ENCODE data around the gene HAGHL.

Gene HAGHL

DNA sequence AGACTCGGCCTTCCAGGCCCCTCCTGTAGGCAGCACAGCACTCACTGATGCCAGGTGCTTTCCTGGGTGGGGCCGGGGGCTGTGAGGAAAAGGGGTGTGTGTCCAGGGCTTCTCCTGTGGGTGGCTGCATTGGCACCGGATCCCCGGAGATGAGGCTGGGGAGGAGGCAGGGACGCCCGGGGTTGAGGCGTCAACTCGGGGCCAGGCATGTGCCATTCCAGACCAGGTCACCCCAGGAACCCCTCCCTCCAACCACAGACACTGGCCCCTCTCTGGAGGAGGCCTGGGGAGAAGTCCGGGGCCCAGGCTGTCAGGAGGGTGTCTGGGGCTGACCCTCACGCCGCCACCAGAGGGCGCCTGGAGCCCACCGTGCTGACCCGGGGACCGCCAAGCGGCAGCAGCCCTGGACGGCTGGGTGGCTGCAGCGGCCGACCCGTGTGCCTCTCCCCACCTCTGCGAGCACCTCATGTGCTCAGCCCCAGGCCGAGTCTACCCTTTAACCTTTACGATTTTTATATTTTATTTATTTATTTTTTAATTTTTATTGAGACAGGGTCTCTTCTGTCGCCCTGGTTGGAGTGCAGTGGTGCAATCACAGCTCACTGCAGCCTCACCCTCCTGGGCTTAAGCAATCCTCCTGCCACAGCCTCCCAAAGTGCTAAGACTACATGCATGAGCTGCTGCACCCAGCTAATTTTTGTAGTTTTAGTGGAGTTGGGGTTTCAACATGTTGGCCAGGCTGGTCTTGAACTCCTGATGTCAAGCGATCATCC lies 15.2 kb upstream of the HAGHL start:
- TF ChIP-seq, protein P1, sequence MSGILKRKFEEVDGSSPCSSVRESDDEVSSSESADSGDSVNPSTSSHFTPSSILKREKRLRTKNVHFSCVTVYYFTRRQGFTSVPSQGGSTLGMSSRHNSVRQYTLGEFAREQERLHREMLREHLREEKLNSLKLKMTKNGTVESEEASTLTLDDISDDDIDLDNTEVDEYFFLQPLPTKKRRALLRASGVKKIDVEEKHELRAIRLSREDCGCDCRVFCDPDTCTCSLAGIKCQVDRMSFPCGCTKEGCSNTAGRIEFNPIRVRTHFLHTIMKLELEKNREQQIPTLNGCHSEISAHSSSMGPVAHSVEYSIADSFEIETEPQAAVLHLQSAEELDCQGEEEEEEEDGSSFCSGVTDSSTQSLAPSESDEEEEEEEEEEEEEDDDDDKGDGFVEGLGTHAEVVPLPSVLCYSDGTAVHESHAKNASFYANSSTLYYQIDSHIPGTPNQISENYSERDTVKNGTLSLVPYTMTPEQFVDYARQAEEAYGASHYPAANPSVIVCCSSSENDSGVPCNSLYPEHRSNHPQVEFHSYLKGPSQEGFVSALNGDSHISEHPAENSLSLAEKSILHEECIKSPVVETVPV (CRISPR knock-in tag; IDR thresholded peaks at IDR 0.05), result no peak
- TF ChIP-seq OSR1 (CRISPR knock-in tag; IDR thresholded peaks at IDR 0.05), result no peak
- no peak for TF ChIP-seq ESRRG (CRISPR knock-in tag; IDR thresholded peaks at IDR 0.05)
- no peak for TF ChIP-seq ARNTL (CRISPR knock-in tag; IDR thresholded peaks at IDR 0.05; ENCODE audit: borderline replicate concordance, low read depth)
- TF ChIP-seq, protein P2, sequence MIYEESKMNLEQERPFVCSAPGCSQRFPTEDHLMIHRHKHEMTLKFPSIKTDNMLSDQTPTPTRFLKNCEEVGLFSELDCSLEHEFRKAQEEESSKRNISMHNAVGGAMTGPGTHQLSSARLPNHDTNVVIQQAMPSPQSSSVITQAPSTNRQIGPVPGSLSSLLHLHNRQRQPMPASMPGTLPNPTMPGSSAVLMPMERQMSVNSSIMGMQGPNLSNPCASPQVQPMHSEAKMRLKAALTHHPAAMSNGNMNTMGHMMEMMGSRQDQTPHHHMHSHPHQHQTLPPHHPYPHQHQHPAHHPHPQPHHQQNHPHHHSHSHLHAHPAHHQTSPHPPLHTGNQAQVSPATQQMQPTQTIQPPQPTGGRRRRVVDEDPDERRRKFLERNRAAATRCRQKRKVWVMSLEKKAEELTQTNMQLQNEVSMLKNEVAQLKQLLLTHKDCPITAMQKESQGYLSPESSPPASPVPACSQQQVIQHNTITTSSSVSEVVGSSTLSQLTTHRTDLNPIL (CRISPR knock-in tag; IDR thresholded peaks at IDR 0.05; ENCODE audit: low read depth), result no peak
- no peak for TF ChIP-seq ZNF565 (CRISPR knock-in tag; conservative IDR thresholded peaks at IDR 0.05; ENCODE audit: low read depth)
- no peak for TF ChIP-seq ZFP30 (CRISPR knock-in tag; IDR thresholded peaks at IDR 0.05)
- ATAC-seq, result peak; percentile 65

DNA sequence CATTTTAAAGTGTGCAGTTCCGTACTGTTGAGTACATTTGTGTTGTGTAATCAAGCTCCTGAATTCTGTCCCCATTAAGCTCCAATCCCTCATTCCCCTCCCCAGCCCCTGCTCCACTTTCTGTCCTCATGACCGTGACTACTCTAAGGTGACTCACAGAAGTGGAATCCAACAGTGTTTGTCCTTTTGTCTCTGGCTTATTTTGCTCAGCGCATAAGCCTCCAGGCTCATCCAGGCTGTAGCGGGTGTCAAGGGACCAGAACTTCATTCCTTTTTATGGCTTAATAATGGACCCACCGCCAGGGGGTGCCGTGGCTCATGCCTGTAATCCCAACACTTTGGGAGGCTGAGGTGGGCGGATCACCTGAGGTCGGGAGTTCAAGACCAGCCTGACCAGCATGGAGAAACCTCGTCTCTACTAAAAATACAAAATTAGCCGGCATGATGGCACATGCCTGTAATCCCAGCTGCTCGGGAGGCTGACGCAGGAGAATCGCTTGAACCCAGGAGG lies 14.1 kb upstream of the HAGHL start:
- ATAC-seq, result peak; percentile 5

DNA sequence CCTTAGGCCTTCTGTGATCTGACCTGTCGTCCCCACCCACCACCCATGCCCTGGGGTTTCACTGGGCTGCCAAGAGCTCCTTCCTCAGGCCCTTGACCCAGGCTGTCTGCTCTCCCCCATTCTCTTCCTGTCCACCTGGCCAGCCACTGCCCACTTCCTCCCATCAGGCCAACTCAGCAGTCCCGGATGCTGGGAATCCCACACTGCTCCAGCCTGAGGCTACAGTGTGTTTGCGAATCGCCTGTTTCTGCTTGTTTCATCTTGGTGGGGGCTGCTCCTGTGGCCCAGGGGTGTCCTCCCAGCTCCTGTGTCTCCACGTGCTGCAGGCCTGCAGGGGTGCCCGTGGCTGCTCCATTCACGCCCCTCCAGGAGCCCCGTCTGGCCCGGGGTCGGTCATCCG lies 12.8 kb upstream of the HAGHL start:
- TF ChIP-seq TOX (CRISPR knock-in tag; IDR thresholded peaks at IDR 0.05; ENCODE audit: borderline replicate concordance) (no peak), ZNF70 (CRISPR knock-in tag; IDR thresholded peaks at IDR 0.05) (0 out of 2 replicates have a peak, but pooled peaks have one; percentile 53), ZFP3 (CRISPR knock-in tag; IDR thresholded peaks at IDR 0.05) (0 out of 2 replicates have a peak, but pooled peaks have one; percentile 13)
- no peak for ATAC-seq

DNA sequence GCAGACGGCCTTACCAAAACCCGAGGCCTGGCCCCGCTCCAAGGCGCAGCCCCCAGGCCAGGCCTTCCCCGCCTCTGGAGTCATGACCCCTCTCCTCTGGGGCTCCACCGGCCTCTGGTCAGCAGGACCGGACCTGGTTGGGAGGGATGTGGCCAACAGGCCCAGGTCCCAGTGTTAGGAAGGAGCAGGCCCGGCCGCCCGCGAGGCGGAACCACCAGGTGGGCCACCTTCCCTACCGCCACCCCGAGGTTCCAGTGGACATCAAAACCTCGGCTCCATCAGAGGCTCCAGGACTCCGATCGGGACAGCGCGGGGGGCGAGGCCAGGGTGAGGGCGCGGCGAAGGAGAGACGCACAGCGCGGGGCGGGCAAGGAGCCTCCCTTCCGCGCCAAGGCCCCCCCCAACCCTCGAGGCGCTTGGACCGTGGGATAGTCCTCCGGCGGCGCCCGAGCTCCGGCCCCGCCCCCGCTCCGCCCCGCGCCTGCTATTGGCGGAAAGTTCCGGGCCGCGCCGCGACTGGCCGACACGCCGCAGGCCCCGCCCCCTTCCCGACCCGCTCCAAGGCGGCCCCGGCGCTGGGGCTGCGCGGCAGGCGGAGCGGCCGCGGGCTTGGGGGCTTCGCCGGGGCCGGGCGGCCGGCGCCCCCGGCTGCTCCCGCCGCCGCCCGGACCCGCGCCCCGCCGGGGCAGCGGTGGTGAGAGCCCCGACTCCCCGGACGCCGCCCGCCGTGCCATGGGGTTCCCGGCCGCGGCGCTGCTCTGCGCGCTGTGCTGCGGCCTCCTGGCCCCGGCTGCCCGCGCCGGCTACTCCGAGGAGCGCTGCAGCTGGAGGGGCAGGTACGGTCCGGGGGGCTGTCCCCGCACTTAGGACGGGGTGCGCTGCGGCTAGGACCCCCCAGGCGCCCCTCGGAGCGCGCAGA lies 12.1 kb upstream of the HAGHL start, which contains the start of gene METRN:
Gene METRN, plus strand, starts transcription at position 561 of the 919 bp plus-strand sequence. Its CDS starts 172 bp downstream, at position 733.
- no peak for TF ChIP-seq RARB (CRISPR knock-in tag; IDR thresholded peaks at IDR 0.05)
- no peak for TF ChIP-seq GLIS3 (CRISPR knock-in tag; IDR thresholded peaks at IDR 0.05)
- TF ChIP-seq BACH2 (CRISPR knock-in tag; IDR thresholded peaks at IDR 0.05; ENCODE audit: borderline replicate concordance), result no peak
- TF ChIP-seq TCF4 (CRISPR knock-in tag; IDR thresholded peaks at IDR 0.05; ENCODE audit: borderline replicate concordance), result no peak
- TF ChIP-seq ISL1 (CRISPR knock-in tag; IDR thresholded peaks at IDR 0.05), result no peak
- no peak for TF ChIP-seq ESRRG (CRISPR knock-in tag; IDR thresholded peaks at IDR 0.05)
- no peak for TF ChIP-seq CSDC2 (CRISPR knock-in tag; IDR thresholded peaks at IDR 0.05)
- TF ChIP-seq OSR1 (CRISPR knock-in tag; IDR thresholded peaks at IDR 0.05), result no peak
- peak; percentile 65 for ATAC-seq

DNA sequence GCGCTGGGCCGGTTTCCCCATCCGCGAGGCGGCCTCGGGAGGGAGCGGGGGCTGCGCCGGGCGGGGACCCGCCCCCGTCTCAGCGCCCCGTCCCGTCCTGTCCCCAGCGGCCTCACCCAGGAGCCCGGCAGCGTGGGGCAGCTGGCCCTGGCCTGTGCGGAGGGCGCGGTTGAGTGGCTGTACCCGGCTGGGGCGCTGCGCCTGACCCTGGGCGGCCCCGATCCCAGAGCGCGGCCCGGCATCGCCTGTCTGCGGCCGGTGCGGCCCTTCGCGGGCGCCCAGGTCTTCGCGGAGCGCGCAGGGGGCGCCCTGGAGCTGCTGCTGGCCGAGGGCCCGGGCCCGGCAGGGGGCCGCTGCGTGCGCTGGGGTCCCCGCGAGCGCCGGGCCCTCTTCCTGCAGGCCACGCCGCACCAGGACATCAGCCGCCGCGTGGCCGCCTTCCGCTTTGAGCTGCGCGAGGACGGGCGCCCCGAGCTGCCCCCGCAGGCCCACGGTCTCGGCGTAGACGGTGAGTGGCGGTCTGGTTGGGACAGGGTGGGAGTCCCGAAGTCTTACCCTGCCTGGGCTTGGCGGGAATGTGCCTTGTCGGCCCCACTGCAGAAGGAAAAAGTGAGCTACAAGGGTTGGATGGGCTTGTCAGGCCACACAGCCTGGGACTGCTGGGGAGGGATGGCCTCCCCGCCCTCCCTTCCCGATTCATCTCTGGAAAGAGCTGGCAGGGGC lies 11.3 kb upstream of the HAGHL start:
- peak; percentile 1 for ATAC-seq
- no peak for TF ChIP-seq GLIS3 (CRISPR knock-in tag; IDR thresholded peaks at IDR 0.05)

DNA sequence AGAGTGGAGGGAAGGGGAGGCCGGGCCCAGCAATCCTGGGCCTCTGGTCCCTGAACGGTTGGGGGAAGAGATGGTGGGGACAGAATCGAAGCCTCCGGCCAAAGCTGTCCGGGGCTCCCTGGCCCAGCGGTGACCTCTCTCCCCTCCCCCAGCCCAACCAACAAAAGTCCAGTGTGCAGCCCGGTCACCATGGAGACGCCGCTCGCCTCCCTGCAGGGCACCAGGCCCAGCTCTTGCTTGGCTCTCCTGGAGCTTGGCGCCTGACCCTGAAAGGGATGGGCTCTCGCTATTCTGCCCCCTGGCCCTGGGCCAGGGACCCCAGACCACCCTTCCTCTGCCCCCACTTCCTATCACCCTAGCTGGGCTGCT lies 10.7 kb upstream of the HAGHL start:
- ATAC-seq, result peak; percentile 3; the same call in 2 of the 3 replicates
- TF ChIP-seq ESRRG (CRISPR knock-in tag; IDR thresholded peaks at IDR 0.05) (no peak), ISL1 (CRISPR knock-in tag; IDR thresholded peaks at IDR 0.05) (no peak), ZFP3 (CRISPR knock-in tag; IDR thresholded peaks at IDR 0.05) (no peak), PPARA (CRISPR knock-in tag; IDR thresholded peaks at IDR 0.05; ENCODE audit: borderline replicate concordance) (no peak), ZNF70 (CRISPR knock-in tag; IDR thresholded peaks at IDR 0.05) (no peak), TCF4 (CRISPR knock-in tag; IDR thresholded peaks at IDR 0.05; ENCODE audit: borderline replicate concordance) (no peak), SNAI2 (CRISPR knock-in tag; IDR thresholded peaks at IDR 0.05) (no peak), ZC3H10 (CRISPR knock-in tag; IDR thresholded peaks at IDR 0.05) (no peak), ARNTL (CRISPR knock-in tag; IDR thresholded peaks at IDR 0.05; ENCODE audit: borderline replicate concordance, low read depth) (no peak), ZNF565 (CRISPR knock-in tag; conservative IDR thresholded peaks at IDR 0.05; ENCODE audit: low read depth) (no peak)
- TF ChIP-seq, protein P1 (CRISPR knock-in tag; IDR thresholded peaks at IDR 0.05), result no peak
- TF ChIP-seq, protein P3, sequence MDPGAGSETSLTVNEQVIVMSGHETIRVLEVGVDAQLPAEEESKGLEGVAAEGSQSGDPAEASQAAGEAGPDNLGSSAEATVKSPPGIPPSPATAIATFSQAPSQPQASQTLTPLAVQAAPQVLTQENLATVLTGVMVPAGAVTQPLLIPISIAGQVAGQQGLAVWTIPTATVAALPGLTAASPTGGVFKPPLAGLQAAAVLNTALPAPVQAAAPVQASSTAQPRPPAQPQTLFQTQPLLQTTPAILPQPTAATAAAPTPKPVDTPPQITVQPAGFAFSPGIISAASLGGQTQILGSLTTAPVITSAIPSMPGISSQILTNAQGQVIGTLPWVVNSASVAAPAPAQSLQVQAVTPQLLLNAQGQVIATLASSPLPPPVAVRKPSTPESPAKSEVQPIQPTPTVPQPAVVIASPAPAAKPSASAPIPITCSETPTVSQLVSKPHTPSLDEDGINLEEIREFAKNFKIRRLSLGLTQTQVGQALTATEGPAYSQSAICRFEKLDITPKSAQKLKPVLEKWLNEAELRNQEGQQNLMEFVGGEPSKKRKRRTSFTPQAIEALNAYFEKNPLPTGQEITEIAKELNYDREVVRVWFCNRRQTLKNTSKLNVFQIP (CRISPR knock-in tag; IDR thresholded peaks at IDR 0.05; ENCODE audit: borderline replicate concordance, low read depth), result no peak

Measured in SK-N-SH treated with all-trans-retinoic acid at 6 μM for 48 hours (cell line).